ENCODE data around the gene SECISBP2.
"Not testable (repeated sequence)": the region's sequence is repeated elsewhere in the genome, so short reads cannot be mapped to it uniquely, and the experiment has no call there.

Gene SECISBP2

DNA sequence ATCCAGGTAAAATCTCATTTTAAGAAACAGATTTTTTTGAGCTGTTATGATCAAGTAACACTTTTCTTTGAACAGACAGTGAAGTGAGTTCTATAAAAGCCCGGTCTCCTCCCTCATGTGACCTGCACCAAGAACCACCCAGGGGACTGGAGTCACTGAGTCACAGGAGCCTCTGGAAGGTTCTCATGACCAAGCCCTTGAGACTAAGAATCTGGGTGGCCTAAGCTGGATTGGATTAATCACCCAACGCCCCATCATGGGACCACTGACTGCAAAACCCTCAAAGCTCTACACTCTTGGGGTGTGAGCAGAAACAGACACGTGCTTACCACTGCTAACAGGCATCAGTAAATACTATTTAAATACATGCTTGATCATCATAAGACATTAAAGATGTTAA is 48.4 kb downstream of the SECISBP2 start:
- no peak for DNase-seq

DNA sequence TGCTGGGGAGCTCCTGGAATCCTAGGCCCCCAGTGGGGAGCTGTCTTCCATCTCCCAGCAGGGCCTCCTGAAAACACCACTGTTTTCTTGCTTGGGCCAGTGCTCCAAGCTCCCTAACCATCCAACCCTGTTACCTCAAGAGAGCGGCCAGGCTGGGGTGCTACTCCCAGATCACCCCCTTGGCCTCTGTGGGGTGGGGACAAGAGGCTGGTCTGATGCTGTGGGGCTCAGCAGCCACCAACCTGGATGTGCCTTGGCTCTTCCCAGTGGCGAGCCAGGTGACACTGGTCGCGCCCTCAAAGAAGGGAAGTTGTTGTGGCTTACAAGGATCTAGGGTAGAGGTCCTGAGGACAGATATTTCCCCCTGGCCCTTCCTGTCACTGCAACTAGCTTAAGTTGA is 49.0 kb downstream of the SECISBP2 start:
- DNase-seq: no peak

DNA sequence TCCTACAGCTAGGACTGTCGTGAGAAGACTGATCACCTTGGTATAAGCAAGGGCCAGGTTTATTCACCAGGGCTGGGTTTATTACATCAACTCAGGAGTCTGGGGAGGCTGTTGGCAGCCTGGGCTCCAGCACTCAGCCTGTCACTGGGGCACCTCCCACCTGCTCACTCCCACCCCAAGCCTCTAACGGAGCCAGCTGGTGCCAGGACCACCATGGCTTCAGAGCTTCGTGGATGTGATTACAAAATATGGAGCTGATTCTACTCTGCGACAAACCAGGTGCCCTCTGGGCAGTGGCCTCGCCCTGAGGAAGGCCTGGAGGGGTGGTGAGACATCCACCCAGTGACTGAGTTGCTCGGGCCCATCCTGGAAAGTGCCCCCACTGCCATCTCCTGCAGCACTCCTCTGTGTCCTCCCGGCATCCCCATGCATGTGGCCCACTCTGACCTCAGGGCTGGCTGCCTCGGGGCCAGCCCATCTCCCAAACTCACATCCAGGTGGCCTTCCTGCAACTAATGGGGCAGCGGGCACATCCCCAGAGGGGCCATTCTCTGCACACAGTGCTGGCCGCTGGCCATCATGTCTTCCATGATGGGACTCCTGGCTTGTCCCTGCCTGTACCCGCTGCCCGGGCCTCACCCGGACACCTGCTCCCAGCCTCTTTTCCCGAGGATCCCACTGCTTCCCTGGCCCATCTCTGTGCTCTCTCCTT is 49.6 kb downstream of the SECISBP2 start:
- no peak for DNase-seq

- no peak for DNase-seq
These were observed 50.2 kb downstream of the SECISBP2 start for GRCh38 chr9:89368550-89368949.

GRCh38 chr9:89368978-89369377 is 50.7 kb downstream of the SECISBP2 start:
- no peak for DNase-seq

DNA sequence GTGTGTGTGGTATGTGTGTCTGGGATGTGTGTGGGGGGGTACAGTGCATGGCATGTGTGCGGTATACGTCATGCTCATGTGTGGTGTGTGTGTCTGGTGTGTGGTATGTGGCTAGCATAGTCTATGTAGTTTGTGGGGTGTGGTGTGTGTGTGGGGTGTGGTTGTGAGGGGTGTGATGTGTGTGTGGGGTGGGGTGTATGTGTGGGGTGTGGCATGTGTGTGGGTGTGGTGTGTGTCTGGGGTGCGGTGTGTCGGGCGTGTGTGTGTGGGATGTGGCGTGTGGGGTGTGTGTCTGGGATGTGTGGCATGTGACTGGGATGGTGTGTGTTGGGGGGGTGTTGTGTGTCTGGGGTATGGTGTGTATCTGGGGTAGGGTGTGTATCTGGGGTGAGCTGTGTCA is 52.3 kb downstream of the SECISBP2 start:
- DNase-seq: no peak

GRCh38 chr9:89371791-89372190 is 53.5 kb downstream of the SECISBP2 start:
- DNase-seq: not testable (repeated sequence)

DNA sequence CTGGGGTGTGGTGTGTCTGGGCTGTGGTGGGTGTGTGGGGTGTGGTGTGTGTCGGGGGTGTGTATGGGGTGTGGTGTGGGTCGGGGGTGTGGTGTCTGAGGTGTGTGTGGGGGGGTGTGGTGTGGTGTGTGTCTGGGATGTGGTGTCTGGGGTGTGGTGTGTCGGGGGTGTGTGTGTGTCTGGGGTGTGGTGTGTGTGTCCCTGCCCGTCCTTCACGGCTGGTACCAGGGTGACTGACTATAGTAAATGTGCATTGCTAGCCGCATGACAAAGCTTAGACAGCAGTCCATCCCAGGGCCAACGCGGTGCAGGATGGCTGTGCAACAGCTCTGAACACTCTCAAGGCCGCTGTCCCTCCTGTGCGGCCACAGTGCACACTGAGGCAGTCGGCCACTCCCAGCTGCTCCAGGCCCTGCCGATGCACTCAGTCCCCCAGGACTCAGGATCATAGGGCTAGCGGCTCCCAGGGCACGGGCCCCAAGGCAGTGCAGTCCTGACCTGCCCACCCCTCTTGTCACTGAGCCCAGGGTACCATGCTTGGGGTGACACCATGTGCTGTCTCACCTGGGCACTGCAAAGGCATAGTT is 54.0 kb downstream of the SECISBP2 start:
- DNase-seq: no peak

DNA sequence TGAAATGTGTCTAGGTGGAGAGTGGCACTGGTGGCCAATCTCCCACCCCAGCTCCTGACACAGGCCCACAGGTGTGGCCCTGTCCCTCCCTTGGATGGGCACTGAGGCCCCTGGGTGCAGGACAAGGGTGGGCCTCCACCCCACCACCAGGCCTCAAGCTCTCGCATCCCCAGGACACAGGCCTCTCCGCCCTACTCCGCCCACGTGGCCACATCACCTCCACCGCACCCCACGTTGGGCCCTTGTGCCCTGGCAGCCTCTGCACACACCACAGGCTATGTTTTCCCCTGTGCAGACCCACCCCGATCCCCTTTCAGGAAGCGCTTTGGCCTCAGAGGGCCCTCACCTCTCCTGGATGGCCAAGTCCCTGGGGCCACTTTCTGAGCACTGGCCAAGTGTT is 54.7 kb downstream of the SECISBP2 start:
- no peak for DNase-seq

DNA sequence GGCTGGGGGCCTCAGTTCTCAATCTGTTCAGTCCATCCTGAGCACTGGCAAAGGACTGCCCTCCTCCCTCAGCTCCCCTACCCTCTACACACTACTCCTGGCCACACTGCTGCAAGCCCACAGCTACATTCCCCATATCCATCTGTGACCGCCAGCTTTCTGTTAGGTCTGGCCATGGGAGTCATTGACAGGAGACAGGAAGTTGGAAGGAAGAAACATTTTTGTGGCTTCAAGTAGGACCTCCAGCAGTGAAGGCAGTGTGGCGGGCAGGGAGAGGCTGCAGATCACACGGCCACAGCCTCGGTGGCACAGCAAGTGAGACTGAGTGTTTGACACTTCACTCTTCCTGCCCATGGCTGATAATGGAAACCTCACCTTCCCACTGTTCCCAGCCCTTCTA is 55.9 kb downstream of the SECISBP2 start:
- DNase-seq: no peak

GRCh38 chr9:89375191-89375760 is 57.0 kb downstream of the SECISBP2 start:
- DNase-seq: no peak

- no peak for DNase-seq
These were observed 58.0 kb downstream of the SECISBP2 start for GRCh38 chr9:89376286-89376685.

- no peak for DNase-seq
These were observed 58.5 kb downstream of the SECISBP2 start for GRCh38 chr9:89376741-89377351.

- no peak for DNase-seq
These were observed 59.1 kb downstream of the SECISBP2 start for GRCh38 chr9:89377411-89377810.

GRCh38 chr9:89378541-89378940 is 60.2 kb downstream of the SECISBP2 start:
- no peak for DNase-seq

GRCh38 chr9:89379031-89379430 is 60.7 kb downstream of the SECISBP2 start:
- DNase-seq: no peak

DNA sequence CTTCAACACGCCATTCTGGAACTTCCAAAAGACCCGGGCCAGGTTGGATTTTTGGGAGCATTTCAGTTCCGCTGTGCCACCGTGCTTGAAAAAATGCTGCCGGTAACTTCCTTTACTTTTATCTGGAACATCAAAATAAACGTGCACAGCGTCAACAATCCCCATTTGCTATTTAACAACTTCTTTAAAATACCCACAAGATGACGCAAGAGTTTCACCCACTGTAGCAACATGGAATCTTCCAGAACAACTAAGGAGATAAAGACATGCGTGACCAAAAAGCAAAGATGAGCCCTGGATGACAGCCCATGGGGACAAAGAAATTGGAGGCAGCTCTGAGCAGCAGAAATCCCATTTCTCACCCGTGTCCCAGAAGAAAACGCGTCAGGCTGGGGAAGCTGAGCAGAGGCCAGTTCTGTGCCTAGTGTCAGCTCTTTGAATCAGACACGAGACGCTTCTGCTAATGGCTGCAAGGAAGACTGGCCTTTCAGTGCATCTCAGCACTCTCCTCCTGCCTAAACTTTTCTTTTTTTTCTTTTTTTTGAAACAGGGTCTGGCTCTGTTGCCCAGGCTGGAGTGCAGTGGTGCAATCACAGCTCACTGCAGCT is 61.3 kb downstream of the SECISBP2 start:
- no peak for DNase-seq

DNA sequence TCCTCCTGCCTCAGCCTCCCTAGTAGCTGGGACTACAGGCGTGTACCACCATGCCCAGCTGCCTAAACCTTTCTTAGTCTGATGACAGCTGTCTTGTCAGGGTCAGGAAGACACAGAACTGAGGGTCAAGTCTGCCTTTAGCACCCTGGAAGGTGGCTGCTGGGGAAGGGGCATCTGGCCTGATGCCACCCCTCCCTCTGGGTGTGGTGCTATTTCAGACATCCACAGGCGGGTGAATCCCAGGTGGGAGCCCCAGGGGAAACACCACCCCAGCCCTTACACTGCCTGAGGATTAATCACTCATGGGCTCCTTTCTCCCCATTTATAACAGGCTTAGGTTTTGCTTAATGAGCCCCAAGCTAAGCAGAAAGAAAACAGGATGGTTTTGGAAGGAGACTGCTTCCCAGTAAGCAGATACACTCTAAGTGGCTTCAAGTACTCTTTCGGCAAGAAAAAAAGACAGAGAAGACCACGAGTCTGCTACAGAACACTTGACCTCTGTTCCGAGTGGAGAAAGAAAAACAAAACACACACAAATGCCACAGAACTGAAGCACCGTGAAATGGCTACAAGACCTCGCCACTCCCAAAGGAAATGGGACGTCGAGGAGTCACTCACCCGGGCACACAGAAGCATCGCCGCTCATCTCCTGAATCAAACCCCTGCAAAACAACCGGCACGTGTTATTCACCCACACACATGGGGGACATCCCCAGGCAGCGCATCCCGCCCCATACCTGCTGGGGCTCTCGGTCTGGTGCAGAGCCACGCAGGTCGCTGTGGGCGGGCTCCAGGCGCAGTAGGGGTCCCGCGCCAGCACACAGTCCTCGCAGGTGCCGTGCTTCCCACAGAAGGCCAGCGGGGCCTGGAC is 62.4 kb downstream of the SECISBP2 start:
- no peak for DNase-seq

- DNase-seq: no peak
These were observed 63.0 kb downstream of the SECISBP2 start for GRCh38 chr9:89381308-89381609.

- no peak for DNase-seq
These were observed 64.0 kb downstream of the SECISBP2 start for GRCh38 chr9:89382026-89382986.

GRCh38 chr9:89383030-89383720 is 64.9 kb downstream of the SECISBP2 start:
- DNase-seq: no peak

All from activated CD4-positive, CD25-positive, alpha-beta regulatory T cell treated with anti-CD3 and anti-CD28 coated beads, Interleukin-2, amount 50 U/mL, for 72 hours (primary cell).